GM18519 (cell line): ENCODE measurements around the gene SEC23A.
"Not testable (repeated sequence)": the region's sequence is repeated elsewhere in the genome, so short reads cannot be mapped to it uniquely, and the experiment has no call there.

Experiments
- ATAC-seq: cut with Tn5 transposase; IDR thresholded peaks from one replicate; pipeline ENCODE4 v1.9.1; 2021; ENCODE audit warnings: mild to moderate bottlenecking, moderate library complexity; ENCODE audit not compliant: unreplicated experiment, low FRiP score

The SEC23A gene

DNA sequence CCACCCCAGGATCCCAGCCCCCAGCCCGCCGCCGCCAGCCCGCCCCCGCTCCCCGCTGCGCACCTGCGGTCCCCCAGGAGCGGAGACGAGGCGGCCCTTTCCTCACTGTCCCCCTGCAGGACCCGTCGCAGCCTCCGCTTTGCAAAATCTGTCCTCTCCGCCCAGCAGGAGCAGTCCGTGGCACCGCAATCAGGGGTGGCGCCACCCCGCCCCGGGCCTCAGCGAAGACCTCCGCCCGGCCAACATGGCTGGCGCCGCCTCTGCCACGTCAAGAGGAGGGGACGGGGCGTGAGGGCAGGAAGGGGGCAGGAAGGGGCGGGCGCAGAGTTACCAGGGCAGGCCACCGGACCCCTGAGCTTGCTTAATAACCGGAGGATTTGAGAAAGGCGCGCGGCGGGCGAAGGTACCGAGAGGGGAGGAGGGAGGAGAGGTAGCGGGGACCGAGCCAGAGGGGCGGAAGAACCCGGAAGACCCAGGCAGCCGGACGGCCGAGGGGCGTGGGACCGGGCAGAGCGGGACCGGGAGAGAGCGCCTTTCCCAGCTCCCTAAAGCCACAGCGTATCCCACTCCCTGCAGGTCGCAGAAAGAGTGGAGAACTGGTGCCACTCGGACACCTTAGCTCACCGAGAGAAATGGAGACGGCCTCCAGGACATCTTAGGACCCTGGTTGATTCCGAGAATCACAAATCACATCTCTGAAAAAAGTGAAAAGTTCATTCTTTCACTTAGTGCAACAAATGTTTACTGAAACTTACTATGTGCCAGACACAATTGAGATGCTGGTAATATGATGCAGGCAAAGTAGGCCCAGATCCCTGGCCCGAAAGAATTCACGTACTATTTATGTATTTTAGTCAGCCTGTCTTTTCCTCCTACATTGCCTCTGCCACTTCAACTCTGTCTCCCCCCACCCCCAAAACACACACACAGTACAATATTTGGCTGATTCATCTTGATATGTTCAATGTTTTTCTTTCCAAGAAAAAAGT, at the start of gene SEC23A:
SEC23A (minus strand) TSS at position 267 of the 989 bp plus-strand sequence. CDS start 7,117 bp downstream, outside the sequence.
- peak; percentile 76 for ATAC-seq

DNA sequence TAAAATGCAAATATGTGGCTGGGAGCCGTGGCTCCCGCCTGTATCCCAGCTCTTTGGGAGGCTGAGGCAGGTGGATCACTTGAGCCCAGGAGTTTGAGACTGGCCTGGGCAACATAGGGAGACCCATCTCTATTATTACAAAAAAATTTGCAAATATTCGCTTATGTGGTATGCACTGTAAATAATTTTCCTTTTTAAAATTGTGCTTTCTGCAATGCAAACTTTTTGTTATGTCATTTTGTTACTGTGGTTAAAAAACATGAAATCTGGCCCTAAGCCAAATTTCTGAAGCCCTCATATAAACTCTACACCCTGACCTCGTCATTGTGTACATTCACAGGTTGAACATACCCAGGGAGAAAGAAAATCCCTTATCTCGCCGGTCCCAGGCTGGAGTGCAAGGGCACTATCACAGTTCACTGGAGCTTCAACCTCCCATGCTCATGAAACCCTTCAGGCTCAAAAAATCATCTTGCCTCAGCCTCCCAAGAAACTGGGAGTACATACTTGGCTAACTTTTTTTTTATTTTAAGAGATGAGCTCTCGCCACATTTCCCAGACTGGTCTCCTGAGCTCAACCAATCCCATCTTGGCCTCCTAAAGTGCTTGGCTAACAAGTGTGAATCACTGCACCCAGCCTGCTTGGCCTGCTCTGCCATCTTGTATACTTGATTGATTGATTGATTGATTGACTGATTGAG, 42.4 kb upstream of the SEC23A start:
- no peak for ATAC-seq

DNA sequence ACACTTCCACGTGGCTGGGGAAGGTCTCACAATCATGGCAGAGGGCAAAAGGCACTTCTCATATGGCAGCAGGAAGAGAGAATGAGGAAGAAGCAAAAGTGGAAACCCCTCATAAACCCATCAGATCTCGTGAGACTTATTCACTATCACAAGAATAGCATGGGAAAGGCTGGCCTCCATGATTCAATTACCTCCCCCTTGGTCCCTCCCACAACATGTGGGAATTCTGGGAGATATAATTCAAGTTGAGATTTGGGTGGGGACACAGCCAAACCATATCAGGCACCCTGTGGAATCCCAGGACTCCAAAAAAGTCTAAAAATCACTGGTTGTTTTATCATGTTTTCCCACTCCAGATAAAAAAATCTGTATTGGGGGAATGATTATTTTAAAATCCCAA, 40.2 kb upstream of the SEC23A start:
- not testable (repeated sequence) for ATAC-seq

DNA sequence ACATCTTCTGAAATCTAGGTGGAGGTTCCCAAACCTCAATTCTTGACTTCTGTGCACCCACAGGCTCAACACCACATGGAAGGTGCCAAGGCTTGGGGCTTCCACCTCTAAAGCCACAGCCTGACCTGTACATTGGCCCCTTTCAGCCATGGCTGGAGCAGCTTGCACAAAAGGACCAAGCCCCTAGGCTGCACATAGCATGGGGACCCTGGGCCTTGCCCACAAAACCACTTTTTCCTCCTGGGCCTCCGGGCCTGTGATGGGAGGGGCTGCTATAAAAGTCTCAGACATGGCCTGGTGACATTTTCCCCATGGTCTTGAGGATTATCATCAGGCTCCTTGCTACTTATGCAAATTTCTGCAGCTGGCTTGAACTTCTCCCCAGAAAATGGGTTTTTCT, 38.6 kb upstream of the SEC23A start:
- not testable (repeated sequence) for ATAC-seq

DNA sequence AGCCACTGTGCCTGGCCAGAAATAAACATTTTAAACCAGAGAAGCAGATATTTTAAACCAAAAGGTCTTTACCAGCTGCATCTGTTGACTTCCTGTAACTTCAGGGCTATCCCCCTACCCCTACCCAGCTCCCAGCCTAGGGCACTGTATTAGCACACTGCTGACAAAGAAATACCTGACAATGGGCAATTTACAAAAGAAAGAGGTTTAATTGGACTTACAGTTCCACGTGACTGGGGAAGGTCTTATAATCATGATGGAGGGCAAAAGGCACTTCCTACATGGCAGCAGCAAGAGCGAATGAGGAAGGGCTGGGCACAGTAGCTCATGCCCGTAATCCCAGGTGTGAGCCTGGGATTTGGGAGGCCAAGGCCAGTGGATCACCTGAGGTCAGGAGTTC, 37.1 kb upstream of the SEC23A start:
- ATAC-seq = no peak

DNA sequence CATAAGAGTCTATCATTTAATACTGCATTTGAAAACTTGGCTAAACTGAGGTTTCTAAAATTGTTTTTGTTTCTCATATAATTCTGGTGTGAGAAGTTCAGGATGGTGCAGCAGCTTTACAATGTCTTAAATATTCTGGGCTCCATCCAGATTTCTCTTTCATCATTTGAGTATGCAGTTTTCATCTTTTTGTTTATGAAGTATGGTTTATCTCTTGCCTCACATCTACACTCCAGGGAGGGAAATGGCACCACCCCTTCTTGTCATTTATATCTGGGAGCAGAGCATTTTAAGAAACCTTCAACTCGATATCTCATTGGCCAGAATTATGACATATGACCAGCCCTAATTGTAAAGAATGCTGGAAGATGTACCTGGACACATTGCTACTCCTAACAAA, 35.4 kb upstream of the SEC23A start:
- ATAC-seq = no peak

DNA sequence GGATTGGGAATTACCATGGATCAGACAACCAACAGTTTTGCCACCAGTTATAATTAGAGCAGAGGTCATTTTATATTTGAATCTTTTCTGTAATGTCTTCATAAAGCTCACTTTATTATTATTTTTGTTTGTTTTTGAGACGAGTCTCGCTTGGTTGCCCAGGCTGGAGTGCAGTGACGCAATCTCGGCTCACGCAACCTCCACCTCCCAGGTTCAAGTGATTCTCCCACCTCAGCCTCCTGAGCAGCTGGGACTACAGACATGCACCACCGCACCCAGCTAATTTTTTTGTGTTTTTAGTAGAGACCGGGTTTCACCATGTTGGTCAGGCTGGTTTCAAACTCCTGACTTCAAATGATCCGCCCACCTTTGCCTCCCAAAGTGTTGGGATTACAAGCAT, 34.8 kb upstream of the SEC23A start:
- not testable (repeated sequence) for ATAC-seq

DNA sequence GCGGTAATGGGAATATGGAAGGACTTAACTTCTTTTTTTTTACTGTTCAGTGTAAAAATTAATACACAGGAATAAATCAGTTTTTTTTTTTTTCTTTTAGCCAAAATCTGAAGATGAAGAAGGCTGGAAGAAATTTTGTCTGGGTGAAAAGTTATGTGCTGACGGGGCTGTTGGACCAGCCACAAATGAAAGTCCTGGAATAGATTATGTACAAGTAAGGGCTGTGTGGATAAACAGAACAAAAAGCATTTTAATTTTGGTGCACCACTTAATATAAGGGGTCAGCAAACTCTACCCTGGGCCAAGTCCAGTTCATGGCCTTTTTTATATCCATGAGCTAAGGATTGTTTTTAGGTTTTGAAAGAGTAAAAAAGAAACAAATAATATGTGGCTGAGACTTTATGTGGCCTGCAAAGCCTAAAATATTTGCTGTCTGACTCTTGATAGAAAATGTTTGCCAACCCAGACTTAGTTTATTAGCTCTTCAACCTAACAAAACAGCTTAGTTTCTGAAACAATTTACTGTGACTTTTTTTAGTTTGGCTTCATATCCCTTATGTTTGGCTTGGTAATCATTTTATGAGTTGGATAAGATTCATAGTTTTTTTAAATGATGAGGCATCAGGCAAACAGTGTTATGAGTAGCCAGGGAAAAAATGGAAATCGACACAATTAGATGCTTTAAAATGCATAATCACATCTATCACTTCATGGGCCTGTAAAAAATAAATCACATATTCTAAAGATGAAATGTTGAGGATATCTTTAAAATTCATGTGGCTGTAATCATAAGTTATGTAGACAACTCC, 19.5 kb upstream of the SEC23A start:
- ATAC-seq = no peak

DNA sequence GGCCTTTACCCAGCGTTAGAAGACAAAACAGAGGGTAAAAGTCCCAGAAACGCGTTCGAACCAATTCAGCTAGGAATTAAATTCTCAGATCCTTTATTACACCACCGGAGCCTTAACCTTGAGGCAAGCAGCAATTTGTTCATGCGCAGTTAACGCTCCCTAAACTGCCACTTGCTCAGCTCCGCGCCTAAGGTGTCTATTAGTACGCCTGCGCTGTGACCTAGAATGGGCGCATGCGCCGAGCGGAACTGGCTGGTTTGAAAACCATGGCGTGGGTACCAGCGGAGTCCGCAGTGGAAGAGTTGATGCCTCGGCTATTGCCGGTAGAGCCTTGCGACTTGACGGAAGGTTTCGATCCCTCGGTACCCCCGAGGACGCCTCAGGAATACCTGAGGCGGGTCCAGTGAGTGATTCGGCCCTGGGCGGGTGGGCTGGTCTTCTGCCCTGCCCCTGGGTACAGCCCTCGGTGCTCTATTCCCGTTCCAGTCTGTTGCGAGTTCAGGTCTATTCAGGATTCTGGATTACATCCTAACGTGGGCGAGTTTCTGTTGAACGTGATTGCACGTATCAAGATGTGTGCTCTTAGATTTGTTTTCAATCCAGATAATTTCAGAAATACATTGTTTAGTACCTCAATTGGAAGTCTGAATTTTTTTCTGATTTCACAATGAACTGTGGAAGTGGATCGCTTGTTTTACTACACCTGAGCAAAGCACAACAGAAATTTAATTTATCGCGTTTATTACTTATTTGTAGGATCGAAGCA, 11.2 kb upstream of the SEC23A start, which contains the start of gene GEMIN2:
GEMIN2 (plus strand) TSS at position 251 of the 766 bp plus-strand sequence; CDS start at position 267, 16 bp downstream.
- ATAC-seq = peak; percentile 93

DNA sequence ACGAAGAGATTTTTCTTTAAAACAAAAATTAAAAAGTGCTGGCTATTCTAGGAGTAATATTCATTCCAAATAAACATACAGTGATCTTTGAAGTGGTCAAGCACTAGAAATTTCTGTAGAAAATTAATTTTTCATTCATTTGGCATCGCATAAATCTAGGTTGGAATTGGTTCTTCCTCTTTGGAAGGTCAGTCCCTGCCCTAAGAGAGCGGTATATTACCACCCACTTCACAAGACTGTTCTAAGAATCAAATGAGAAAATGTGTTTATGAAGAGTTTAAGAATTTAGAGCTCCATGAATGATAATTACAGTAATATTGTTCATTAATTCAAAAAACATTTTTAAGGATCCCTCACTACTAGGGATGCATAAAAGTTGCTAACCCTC, 10.6 kb upstream of the SEC23A start:
- ATAC-seq = no peak

DNA sequence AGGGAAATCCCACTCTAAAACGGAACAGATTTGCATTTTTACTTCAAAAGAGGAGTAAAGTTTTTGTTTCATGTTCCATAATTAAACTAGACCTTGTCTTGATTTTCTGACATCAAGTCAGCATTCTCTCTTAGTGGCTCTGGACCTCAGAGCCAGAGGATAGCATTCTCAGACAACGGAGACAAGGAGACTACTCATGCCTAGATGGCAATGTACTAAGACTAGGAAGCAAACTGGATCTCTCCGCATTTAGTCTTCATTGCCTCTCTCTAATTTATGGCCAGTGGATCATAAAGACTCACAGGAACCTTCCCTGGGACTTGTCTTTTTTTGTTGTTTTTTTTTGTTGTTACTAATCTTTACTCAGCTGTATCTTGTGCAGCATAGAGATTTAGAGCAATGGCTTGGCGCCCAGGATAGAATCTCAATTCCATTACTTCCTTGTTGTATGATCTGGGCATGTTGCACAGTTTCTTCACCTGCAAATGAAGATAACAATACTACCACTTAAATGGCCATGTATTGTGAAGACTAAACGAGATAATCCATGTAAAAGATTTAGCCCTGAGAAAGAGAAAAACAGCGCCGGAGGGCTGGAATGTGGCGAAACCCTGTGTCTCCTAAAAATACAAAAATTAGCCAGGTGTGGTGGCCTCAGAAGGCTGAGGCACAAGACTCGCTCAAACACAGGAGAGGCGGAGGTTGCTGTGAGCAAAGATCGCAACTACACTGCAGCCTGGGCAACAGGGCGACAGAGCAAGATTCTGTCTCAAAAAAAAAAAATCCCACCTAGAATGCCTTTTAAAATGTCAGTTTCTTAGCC, 7.1 kb upstream of the SEC23A start:
- no peak for ATAC-seq

DNA sequence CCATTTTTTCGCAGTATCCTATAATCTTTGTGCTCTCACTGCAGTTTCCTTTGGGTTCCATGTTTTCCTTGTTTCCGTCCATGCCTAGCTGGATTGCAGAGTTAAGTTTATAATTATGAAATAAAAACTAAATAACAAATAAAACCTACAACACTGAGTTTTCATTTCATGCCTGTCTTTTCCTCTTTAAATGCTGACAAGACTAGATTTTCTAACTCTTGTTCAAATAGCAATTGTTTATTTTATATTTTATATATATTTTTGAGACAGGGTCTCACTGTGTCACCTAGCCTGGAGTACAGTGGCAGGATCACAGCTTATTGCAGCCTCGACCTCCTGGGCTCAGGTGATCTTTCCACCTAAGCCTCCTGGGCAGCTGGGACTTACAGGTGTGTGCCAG, 5.8 kb upstream of the SEC23A start:
- ATAC-seq = no peak

DNA sequence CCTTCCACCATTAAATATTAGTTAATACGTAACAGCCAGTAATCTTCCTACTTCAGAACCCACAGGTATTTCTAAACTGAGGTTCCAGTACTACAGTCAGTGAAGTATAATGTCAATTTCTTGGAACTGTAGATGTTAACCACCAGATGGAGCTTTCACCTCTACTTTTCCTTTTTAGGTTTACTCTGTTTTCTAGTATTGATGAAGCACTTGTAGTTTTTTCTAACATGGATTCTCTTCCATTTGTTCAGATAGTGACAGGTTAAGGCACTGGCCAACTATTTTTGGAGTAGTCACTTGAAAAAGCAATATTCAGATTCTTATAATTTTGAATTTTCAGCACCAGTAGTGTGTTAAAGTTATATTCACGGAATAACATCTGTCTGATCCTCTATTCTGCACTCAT, 4.6 kb upstream of the SEC23A start:
- peak; percentile 52 for ATAC-seq

DNA sequence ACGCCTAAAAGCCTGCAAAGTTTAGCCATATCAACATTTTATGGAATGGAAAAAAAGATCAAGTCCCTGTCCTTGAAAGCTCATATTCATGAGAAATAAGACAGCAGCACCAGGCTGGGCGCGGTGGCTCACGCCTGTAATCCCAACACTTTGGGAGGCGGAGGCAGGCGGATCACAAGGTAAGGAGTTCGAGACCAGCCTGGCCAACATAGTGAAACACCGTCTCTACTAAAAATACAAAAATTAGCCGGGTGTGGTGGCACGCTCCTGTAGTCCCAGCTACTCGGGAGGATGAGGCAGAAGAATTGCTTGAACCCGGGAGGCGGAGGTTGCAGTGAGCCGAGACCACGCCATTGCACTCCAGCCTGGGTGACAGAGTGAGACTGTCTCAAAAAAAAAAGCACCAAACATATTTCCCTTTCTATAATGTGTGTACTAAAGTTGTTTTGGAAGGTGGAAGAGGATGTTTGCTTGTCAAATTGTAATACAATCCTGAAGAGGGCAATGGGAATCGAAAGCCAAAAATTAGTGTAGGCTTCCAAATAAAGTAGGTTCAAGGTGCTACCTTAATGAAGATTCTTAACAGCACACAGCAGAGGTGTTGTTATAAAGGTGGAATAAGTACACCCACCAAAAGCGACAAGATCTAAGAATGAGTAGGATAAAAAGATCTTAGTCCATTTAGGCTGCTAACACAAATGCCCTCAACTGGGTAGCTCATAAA, 1.2 kb upstream of the SEC23A start:
- not testable (repeated sequence) for ATAC-seq

DNA sequence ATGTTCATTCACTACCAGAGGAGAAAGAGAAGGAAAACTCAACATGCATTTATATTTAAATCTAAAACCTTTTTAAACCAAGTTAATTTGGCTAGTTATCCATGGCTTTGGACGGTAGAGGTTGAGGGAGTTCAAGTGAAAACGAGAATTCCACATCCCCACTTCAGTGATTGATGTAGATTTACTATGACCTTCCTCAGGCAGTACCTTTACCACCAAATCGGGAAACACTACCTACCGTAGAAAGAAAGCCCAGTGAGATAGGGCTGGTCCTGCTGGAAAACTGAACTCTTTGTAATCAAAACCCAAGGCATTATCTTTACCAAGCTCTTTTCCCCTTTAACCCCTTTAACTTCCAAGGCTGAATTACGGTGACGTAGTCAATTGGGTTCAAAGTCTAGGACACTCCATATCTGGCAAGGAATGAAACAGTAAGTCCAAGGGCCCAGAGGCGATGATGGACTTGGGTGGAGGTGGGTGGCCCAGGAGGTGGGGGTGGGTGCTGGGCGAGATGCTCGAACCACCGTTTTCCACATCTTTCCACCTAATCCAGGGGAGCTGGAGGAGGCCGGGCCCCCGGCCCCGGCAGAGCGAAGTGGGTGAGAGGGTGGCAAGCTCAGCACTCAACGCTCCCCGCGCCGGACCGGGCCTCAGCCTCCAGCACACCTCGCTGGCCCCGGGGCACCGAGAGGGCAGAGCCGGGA, 618 bp downstream of the SEC23A start:
- ATAC-seq = no peak

DNA sequence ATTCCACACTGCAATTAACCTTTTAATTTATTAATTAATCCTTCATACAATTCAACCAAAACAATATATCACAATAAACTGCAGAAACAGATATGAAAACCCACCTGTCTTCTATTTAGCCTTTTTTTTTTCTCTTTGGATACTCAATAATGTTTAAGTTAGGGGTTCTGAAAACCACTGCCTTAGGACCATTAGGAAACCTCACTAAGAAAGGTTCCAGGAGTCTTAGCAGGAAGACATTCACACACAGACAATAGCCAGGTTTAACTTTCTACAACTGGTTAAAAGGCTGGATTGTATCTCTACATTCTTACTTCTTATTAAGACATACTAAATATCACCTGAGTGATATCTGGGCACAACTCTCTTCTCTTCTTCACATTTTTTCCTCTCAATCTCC, 3.3 kb downstream of the SEC23A start:
- ATAC-seq = no peak

DNA sequence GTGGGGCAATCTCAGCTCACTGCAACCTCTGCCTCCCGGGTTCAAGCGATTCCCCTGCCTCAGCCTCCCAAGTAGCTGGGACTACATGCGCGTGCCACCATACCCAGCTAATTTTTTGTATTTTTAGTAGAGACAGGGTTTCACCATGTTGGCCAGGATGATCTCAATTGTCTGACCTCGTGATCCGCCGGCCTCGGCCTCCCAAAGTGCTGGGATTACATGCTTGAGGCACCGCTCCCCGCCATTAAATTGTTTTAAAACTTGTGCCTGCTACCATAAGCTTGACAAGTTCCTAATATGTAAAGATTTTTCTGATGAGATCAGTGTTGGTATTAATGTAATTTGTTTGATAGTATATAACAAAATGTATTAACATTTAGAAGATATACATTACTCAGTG, 3.8 kb downstream of the SEC23A start:
- ATAC-seq = not testable (repeated sequence)

DNA sequence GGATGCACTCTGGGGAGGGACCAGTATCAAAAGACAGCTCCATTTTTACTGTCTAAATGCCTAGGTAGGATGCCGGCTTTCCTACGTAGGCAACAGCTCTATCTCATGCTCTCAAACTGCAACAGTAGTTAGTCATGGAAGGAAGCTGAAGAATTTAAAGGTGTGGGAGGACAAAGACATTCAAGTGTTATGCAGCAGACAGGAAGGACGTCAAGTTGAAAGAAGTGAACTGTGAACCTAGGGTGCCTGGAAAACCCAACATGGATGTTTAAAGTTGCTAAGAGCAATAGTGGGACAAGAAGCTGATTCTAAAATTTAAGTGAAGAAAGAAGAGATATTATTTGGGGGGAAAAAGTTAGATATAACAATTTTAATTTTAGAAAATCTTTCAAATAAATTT, 5.9 kb downstream of the SEC23A start:
- no peak for ATAC-seq
